ENCODE results near the gene MEX3C. TPM values are rescaled to one million over a fixed set of nuclear protein-coding genes. Genes with fewer than 3 reads are reported as not detected.

The MEX3C gene
- total and polyA plus RNA-seq, 2 of the 4 experiments (the other 2 are of a cell fraction): 26.0 to 50.9 TPM

DNA sequence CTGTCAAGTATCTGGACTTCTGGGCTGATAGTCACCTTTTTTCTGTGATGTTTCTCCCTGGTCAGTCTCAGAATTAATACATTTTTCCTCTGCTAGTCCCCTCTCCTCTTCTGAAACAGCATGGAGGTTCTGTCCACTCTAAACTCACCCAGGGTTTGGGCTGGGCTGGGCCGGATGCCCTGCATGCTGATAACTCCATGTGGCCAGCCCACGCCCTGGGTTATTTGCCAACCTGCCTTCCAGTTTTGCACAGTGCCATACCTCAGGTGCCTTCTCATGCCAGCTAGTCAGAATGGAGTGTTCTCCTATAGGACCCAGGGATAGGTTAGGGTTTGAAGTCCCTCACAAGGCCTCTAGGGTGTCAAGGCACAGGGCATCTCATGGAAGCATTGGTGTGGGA is 32.2 kb downstream of the MEX3C start:
- dilution Hi-C loops (cut with HindIII; ENCODE audit: low sequenced_read_pairs, unreplicated experiment) (no loop called here), intact Hi-C loops (cut with micrococcal nuclease) (no loop called here), in situ Hi-C loops (cut with MboI; ENCODE audit: low sequenced_read_pairs) (no loop called here)
- Histone ChIP-seq H2BK20ac (ENCODE audit: low read depth, low read length) (no peak overlapping the region), H3K56ac (ENCODE audit: extremely low read depth, insufficient read depth, low read length) (no peak overlapping the region), H3K18ac (ENCODE audit: low read depth, low read length) (no peak overlapping the region), H4K5ac (ENCODE audit: low read depth, low read length) (no peak overlapping the region), H2AK9ac (replicated peaks; ENCODE audit: low read depth, low read length, poor library complexity) (no peak overlapping the region), H3K4ac (ENCODE audit: low read depth, low read length) (no peak overlapping the region), H3K9me3 (ENCODE audit: control insufficient read depth, insufficient read depth, low read length) (no peaks in the 10 kb centered on the region), H2BK15ac (ENCODE audit: low read depth, low read length) (no peak overlapping the region), H3K23ac (ENCODE audit: low read depth, low read length) (no peak overlapping the region), H3K4me1 (ENCODE audit: control insufficient read depth, insufficient read depth, low read length) (no peaks in the 10 kb centered on the region), H3K4me2 (ENCODE audit: low read depth, low read length) (no peak overlapping the region), H3K79me1 (ENCODE audit: low read depth in 1 of 2, low read length in 2 of 2) (peaks cover 0 to 1% of the 10 kb centered on the region in 2 experiments; a peak in 1 of 4 replicates), H3K4me3 (ENCODE audit: insufficient read depth, low read depth, low read length) (no peak overlapping the region), H2BK5ac (ENCODE audit: low read depth, low read length, poor library complexity, severe bottlenecking) (no peak overlapping the region), H2BK120ac (ENCODE audit: low read depth, low read length) (no peak overlapping the region), H3K36me3 (ENCODE audit: control insufficient read depth, insufficient read depth, low read length) (no peaks in the 10 kb centered on the region), H3K9me1 (ENCODE audit: insufficient read depth, low read length) (peaks cover 3% of the 10 kb centered on the region; the same call in 1 of the 2 replicates), H3K14ac (replicated peaks; ENCODE audit: low read depth, low read length) (no peak overlapping the region), H2AFZ (replicated peaks; ENCODE audit: low read length, poor library complexity) (no peak overlapping the region), H2AK5ac (ENCODE audit: low read depth, low read length) (no peak overlapping the region), H4K20me1 (ENCODE audit: insufficient read depth, low read length) (no peaks in the 10 kb centered on the region), H3K27ac (ENCODE audit: insufficient read depth, low read length) (no peak overlapping the region), H4K91ac (ENCODE audit: insufficient read depth, low read depth, low read length) (no peak overlapping the region), H3K9ac (ENCODE audit: low read depth, low read length) (no peak overlapping the region), H4K8ac (ENCODE audit: low read depth in 2 of 2, low read length in 2 of 2) (no peak overlapping the region), H3K27me3 (ENCODE audit: control insufficient read depth, insufficient read depth, low read length) (no peaks in the 10 kb centered on the region)
- no peak for ATAC-seq (ENCODE audit: low read depth)
- 92% methylated on average over 2 of the region's 2 CpGs; no CpG with 5 or more reads in 1 of the 2 experiments for WGBS, 2 experiments (ENCODE audit: extremely low coverage in 2 of 2, insufficient read length in 1 of 2)
- no peak for DNase-seq
- no TSS peak for BruUV-seq (replicated peaks)
- CTCF ChIA-PET: no interaction called here
- TF ChIP-seq, protein P1, sequence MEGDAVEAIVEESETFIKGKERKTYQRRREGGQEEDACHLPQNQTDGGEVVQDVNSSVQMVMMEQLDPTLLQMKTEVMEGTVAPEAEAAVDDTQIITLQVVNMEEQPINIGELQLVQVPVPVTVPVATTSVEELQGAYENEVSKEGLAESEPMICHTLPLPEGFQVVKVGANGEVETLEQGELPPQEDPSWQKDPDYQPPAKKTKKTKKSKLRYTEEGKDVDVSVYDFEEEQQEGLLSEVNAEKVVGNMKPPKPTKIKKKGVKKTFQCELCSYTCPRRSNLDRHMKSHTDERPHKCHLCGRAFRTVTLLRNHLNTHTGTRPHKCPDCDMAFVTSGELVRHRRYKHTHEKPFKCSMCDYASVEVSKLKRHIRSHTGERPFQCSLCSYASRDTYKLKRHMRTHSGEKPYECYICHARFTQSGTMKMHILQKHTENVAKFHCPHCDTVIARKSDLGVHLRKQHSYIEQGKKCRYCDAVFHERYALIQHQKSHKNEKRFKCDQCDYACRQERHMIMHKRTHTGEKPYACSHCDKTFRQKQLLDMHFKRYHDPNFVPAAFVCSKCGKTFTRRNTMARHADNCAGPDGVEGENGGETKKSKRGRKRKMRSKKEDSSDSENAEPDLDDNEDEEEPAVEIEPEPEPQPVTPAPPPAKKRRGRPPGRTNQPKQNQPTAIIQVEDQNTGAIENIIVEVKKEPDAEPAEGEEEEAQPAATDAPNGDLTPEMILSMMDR (conservative IDR thresholded peaks at IDR 0.05; ENCODE audit: low read depth, low read length): no peak
- TF ChIP-seq RAD21 (IDR thresholded peaks at IDR 0.05; ENCODE audit: low read length): no peak
- TF ChIP-seq CEBPB (IDR thresholded peaks at IDR 0.05; ENCODE audit: low read depth, low read length): no peak
- TF ChIP-seq MAZ (IDR thresholded peaks at IDR 0.05; ENCODE audit: borderline replicate concordance, low read depth, low read length): no peak
- TF ChIP-seq, protein P2, sequence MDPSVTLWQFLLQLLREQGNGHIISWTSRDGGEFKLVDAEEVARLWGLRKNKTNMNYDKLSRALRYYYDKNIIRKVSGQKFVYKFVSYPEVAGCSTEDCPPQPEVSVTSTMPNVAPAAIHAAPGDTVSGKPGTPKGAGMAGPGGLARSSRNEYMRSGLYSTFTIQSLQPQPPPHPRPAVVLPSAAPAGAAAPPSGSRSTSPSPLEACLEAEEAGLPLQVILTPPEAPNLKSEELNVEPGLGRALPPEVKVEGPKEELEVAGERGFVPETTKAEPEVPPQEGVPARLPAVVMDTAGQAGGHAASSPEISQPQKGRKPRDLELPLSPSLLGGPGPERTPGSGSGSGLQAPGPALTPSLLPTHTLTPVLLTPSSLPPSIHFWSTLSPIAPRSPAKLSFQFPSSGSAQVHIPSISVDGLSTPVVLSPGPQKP (IDR thresholded peaks at IDR 0.05; ENCODE audit: borderline replicate concordance, low read depth, low read length): no peak
- TF ChIP-seq SMC3 (IDR thresholded peaks at IDR 0.05; ENCODE audit: low read depth, low read length): no peak
- TF ChIP-seq CHD1 (IDR thresholded peaks at IDR 0.05; ENCODE audit: low read depth, low read length): no peak
- no peak for TF ChIP-seq POLR2A (IDR thresholded peaks at IDR 0.05; ENCODE audit: low read depth, low read length)
- TF ChIP-seq, protein P3, sequence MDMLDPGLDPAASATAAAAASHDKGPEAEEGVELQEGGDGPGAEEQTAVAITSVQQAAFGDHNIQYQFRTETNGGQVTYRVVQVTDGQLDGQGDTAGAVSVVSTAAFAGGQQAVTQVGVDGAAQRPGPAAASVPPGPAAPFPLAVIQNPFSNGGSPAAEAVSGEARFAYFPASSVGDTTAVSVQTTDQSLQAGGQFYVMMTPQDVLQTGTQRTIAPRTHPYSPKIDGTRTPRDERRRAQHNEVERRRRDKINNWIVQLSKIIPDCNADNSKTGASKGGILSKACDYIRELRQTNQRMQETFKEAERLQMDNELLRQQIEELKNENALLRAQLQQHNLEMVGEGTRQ (IDR thresholded peaks at IDR 0.05; ENCODE audit: low read depth, low read length): no peak
- no peak for TF ChIP-seq FOS (IDR thresholded peaks at IDR 0.05; ENCODE audit: low read depth, low read length)
- TF ChIP-seq BHLHE40 (IDR thresholded peaks at IDR 0.05; ENCODE audit: low read depth, low read length): no peak
- no peak for TF ChIP-seq RFX5 (IDR thresholded peaks at IDR 0.05; ENCODE audit: low read depth, low read length)
- TF ChIP-seq MXI1 (IDR thresholded peaks at IDR 0.05; ENCODE audit: borderline replicate concordance, low read depth, low read length): no peak
- no peak for TF ChIP-seq NFE2L2 (IDR thresholded peaks at IDR 0.05; ENCODE audit: low read depth, low read length)
- no peak for TF ChIP-seq MAFK (IDR thresholded peaks at IDR 0.05; ENCODE audit: low read depth, low read length)
- no peak for TF ChIP-seq RCOR1 (IDR thresholded peaks at IDR 0.05; ENCODE audit: insufficient replicate concordance, low read length)
- POLR2A ChIA-PET (ENCODE audit: unreplicated experiment): no interaction called here
